WTC11 (cell line): Measurements from ENCODE around the gene HPX. TPM values are rescaled to one million over a fixed set of nuclear protein-coding genes. Genes with fewer than 3 reads are reported as not detected.

Source experiments
- ATAC-seq: fragments of 200-7000 bp; cut with Tn5 transposase; 2 replicates; pipeline ENCODE4 v1.10.0; 2021; ENCODE audit warnings: mild to moderate bottlenecking, moderate library complexity
- CTCF ChIA-PET: fragments of 300-600 bp; sonication (Branson Sonifier 250); formaldehyde crosslinking; loops from one replicate; lab custom pipeline; 2021; ENCODE audit warnings: antibody characterized with exemption; lab: Charles Lee
- POLR2A ChIA-PET: fragments of 350-600 bp; sonication (Branson Sonifier 250); formaldehyde crosslinking; loops from one replicate; lab custom pipeline; 2021; ENCODE audit warnings: antibody characterized with exemption; lab: Charles Lee
- DNase-seq: peaks from one replicate; pipeline ENCODE4 v3.0.0; 2021; ENCODE audit warnings: low spot score
- H3K27ac Mint-ChIP-seq: 2 replicates; pipeline ENCODE4 v1.8.0; 2021; ENCODE audit warnings: mixed read lengths
- H3K27me3 Mint-ChIP-seq: 2 replicates; pipeline ENCODE4 v1.8.0; 2021; ENCODE audit warnings: low read depth, mild to moderate bottlenecking, moderate library complexity, mixed read lengths
- H3K36me3 Mint-ChIP-seq: 2 replicates; pipeline ENCODE4 v1.8.0; 2021; ENCODE audit warnings: mixed read lengths
- H3K4me1 Mint-ChIP-seq: 2 replicates; pipeline ENCODE4 v1.8.0; 2022; ENCODE audit warnings: mixed read lengths
- H3K4me3 Mint-ChIP-seq: 2 replicates; pipeline ENCODE4 v1.8.0; 2021; ENCODE audit warnings: mild to moderate bottlenecking, moderate library complexity, mixed read lengths
- H3K9me3 Mint-ChIP-seq: 2 replicates; pipeline ENCODE4 v1.8.0; 2021; ENCODE audit warnings: mixed read lengths
- CREM ChIP-seq: sonication (generic); formaldehyde crosslinking; IDR thresholded peaks from 2 replicates; pipeline ENCODE4 v1.8.1; 2022; ENCODE audit warnings: mild to moderate bottlenecking, missing genetic modification reagents, moderate library complexity
- ETV6 ChIP-seq: sonication (generic); formaldehyde crosslinking; IDR thresholded peaks from 2 replicates; pipeline ENCODE4 v1.8.1; 2022; ENCODE audit warnings: mild to moderate bottlenecking, missing genetic modification reagents
- IRF2 ChIP-seq: sonication (generic); formaldehyde crosslinking; IDR thresholded peaks from 2 replicates; pipeline ENCODE4 v1.8.0; 2022; ENCODE audit warnings: low read depth, missing genetic modification reagents, borderline replicate concordance
- KAT7 ChIP-seq: sonication (generic); formaldehyde crosslinking; IDR thresholded peaks from 2 replicates; pipeline ENCODE4 v1.8.1; 2023; ENCODE audit warnings: missing genetic modification reagents, mild to moderate bottlenecking, borderline replicate concordance
- MXD4 ChIP-seq: fragments of 250-450 bp; sonication (Bioruptor Pico); IDR thresholded peaks from 2 replicates; pipeline ENCODE4 v1.8.0; 2021; ENCODE audit warnings: mild to moderate bottlenecking, moderate library complexity, borderline replicate concordance
- NFE2L1 ChIP-seq: sonication (generic); formaldehyde crosslinking; IDR thresholded peaks from 2 replicates; pipeline ENCODE4 v1.8.1; 2023; ENCODE audit warnings: missing genetic modification reagents
- TEAD1 ChIP-seq: sonication (generic); formaldehyde crosslinking; IDR thresholded peaks from 2 replicates; pipeline ENCODE4 v1.8.0; 2022; ENCODE audit warnings: mild to moderate bottlenecking, missing genetic modification reagents
- ZNF121 ChIP-seq: sonication (generic); formaldehyde crosslinking; IDR thresholded peaks from 2 replicates; pipeline ENCODE4 v1.8.0; 2023; ENCODE audit warnings: missing genetic modification reagents
- ZNF138 ChIP-seq: sonication (generic); formaldehyde crosslinking; conservative IDR thresholded peaks from 2 replicates; pipeline ENCODE4 v1.8.1; 2022; ENCODE audit warnings: mild to moderate bottlenecking, moderate library complexity, missing genetic modification reagents
- ZNF423 ChIP-seq: fragments of 250-450 bp; sonication (Bioruptor Pico); IDR thresholded peaks from 2 replicates; pipeline ENCODE4 v2.1.2; 2022; ENCODE audit warnings: mild to moderate bottlenecking, moderate library complexity
- total RNA-seq: library from RNA; stranded (reverse); gene quantifications from 3 replicates; pipeline ENCODE4 v1.2.3, GENCODE V29; 2021
- TF ChIP-seq, protein P1 (sequence below): sonication (generic); formaldehyde crosslinking; IDR thresholded peaks from 2 replicates; pipeline ENCODE4 v1.8.1; 2022; ENCODE audit warnings: low read depth, mild to moderate bottlenecking, moderate library complexity, missing genetic modification reagents, borderline replicate concordance
- TF ChIP-seq, protein P2 (sequence below): sonication (generic); formaldehyde crosslinking; conservative IDR thresholded peaks from 2 replicates; pipeline ENCODE4 v1.8.1; 2022; ENCODE audit warnings: mild to moderate bottlenecking, missing genetic modification reagents
- TF ChIP-seq, protein P3 (sequence below): fragments of 250-450 bp; sonication (Bioruptor Pico); conservative IDR thresholded peaks from 2 replicates; pipeline ENCODE4 v1.9.0; 2021; ENCODE audit warnings: mild to moderate bottlenecking
- TF ChIP-seq, protein P4 (sequence below): sonication (generic); formaldehyde crosslinking; IDR thresholded peaks from 2 replicates; pipeline ENCODE4 v1.8.1; 2022; ENCODE audit warnings: mild to moderate bottlenecking, missing genetic modification reagents, moderate library complexity, borderline replicate concordance
- TF ChIP-seq, protein P5 (sequence below): sonication (generic); formaldehyde crosslinking; IDR thresholded peaks from 2 replicates; pipeline ENCODE4 v1.8.1; 2022; ENCODE audit warnings: mild to moderate bottlenecking, moderate library complexity, missing genetic modification reagents
- TF ChIP-seq, protein P6 (sequence below): sonication (generic); formaldehyde crosslinking; IDR thresholded peaks from 2 replicates; pipeline ENCODE4 v1.8.0; 2023; ENCODE audit warnings: mild to moderate bottlenecking, missing genetic modification reagents
- TF ChIP-seq, protein P7 (sequence below): sonication (generic); formaldehyde crosslinking; IDR thresholded peaks from 2 replicates; pipeline ENCODE4 v1.8.1; 2023; ENCODE audit warnings: mild to moderate bottlenecking, missing genetic modification reagents, borderline replicate concordance

The HPX gene
- total RNA-seq, 1 experiment from 2014 or later, result 1.7 TPM

DNA sequence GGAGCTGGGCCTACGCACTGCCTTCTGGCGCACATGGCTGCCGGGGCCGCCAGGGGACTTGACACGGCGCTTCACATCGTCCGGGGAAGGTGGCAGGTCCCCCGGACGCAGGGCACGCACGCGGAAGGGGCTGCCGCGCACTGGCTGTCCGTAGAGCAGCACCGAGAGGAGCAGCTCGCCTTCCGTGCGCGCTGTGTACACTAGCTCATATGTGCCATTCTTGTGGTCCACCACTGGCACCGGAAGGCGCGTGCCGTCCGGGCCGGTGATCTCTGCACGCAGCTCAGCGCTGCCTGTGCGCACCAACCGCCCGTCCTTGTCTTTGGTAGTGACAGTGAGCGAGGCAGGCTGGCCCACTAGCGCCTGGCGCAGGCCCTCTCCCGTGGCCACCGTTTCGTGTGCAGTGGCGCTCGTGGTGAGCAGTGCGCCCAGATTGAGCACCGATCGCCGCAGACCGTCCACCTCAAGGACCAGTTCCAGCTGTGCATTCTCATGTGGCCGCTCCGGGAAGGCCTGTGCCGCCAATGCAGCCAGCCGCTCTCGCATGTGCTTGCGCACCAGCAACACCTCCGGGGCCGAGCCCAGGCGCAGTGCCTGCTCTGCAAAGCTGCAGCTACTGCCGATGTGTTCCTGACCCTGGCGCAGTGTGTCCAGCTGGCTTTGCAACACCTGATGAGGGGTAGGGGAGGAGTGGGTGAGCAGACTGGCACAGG, 15.7 kb upstream of the HPX start:
- ChIA-PET CTCF (interaction anchor here (1.0 to 6.0 kb wide), 4 partner anchors 13 to 103 kb away, joined by 3 to 42 read pairs (median 4); no protein-coding TSS in a partner anchor), POLR2A (no interaction called here)
- Mint-ChIP-seq H3K27me3 (no peaks in the 10 kb centered on the region), H3K36me3 (peaks cover 2% of the 10 kb centered on the region; the same call in 1 of the 2 replicates), H3K4me3 (no peak overlapping the region), H3K9me3 (no peaks in the 10 kb centered on the region)
- ATAC-seq, result no peak
- no peak for DNase-seq
- TF ChIP-seq IRF2 (CRISPR knock-in tag) (no peak), ETV6 (no peak), MXD4 (no peak), ZNF121 (CRISPR knock-in tag) (no peak), TEAD1 (no peak), ZNF138 (CRISPR knock-in tag) (no peak), ZNF423 (CRISPR knock-in tag) (no peak), KAT7 (CRISPR knock-in tag) (no peak), NFE2L1 (CRISPR knock-in tag) (no peak), CREM (CRISPR knock-in tag) (no peak)
- TF ChIP-seq, protein P1, sequence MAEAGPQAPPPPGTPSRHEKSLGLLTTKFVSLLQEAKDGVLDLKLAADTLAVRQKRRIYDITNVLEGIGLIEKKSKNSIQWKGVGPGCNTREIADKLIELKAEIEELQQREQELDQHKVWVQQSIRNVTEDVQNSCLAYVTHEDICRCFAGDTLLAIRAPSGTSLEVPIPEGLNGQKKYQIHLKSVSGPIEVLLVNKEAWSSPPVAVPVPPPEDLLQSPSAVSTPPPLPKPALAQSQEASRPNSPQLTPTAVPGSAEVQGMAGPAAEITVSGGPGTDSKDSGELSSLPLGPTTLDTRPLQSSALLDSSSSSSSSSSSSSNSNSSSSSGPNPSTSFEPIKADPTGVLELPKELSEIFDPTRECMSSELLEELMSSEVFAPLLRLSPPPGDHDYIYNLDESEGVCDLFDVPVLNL, result no peak
- TF ChIP-seq, protein P2, sequence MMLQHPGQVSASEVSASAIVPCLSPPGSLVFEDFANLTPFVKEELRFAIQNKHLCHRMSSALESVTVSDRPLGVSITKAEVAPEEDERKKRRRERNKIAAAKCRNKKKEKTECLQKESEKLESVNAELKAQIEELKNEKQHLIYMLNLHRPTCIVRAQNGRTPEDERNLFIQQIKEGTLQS (CRISPR knock-in tag), result no peak
- TF ChIP-seq, protein P3, sequence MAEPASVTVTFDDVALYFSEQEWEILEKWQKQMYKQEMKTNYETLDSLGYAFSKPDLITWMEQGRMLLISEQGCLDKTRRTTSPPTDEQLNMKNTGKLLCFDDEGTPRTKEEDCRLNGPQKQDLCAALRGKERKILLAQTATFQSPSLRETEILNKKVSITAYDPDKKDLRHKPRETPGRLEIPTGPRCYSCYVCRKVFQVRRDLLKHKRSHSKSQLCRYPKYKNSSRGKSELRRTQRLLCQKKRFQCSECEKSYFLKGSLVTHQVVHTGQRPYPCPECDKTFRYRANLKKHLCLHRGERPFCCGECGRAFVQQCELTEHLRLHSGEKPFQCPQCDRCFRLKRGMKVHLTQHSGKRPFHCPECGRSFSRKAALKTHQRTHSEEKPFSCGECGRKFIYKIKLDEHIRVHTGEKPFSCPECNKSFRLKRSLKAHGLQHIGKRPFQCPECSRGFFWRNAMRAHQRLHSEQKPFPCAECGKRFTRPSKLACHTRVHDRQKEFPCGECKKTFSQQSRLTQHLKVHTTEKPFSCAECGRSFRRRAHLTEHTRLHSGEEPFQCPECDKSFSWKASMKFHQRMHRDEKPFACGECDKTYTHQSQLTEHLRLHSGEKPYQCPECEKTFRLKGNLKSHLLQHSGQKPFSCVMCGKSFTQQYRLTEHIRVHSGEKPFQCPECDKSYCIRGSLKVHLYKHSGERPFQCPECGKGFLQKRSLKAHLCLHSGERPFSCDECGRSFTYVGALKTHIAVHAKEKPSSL (CRISPR knock-in tag), result no peak
- TF ChIP-seq, protein P4, sequence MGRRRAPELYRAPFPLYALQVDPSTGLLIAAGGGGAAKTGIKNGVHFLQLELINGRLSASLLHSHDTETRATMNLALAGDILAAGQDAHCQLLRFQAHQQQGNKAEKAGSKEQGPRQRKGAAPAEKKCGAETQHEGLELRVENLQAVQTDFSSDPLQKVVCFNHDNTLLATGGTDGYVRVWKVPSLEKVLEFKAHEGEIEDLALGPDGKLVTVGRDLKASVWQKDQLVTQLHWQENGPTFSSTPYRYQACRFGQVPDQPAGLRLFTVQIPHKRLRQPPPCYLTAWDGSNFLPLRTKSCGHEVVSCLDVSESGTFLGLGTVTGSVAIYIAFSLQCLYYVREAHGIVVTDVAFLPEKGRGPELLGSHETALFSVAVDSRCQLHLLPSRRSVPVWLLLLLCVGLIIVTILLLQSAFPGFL (CRISPR knock-in tag), result no peak
- TF ChIP-seq, protein P5, sequence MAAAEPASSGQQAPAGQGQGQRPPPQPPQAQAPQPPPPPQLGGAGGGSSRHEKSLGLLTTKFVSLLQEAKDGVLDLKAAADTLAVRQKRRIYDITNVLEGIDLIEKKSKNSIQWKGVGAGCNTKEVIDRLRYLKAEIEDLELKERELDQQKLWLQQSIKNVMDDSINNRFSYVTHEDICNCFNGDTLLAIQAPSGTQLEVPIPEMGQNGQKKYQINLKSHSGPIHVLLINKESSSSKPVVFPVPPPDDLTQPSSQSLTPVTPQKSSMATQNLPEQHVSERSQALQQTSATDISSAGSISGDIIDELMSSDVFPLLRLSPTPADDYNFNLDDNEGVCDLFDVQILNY (CRISPR knock-in tag), result no peak
- TF ChIP-seq, protein P6, sequence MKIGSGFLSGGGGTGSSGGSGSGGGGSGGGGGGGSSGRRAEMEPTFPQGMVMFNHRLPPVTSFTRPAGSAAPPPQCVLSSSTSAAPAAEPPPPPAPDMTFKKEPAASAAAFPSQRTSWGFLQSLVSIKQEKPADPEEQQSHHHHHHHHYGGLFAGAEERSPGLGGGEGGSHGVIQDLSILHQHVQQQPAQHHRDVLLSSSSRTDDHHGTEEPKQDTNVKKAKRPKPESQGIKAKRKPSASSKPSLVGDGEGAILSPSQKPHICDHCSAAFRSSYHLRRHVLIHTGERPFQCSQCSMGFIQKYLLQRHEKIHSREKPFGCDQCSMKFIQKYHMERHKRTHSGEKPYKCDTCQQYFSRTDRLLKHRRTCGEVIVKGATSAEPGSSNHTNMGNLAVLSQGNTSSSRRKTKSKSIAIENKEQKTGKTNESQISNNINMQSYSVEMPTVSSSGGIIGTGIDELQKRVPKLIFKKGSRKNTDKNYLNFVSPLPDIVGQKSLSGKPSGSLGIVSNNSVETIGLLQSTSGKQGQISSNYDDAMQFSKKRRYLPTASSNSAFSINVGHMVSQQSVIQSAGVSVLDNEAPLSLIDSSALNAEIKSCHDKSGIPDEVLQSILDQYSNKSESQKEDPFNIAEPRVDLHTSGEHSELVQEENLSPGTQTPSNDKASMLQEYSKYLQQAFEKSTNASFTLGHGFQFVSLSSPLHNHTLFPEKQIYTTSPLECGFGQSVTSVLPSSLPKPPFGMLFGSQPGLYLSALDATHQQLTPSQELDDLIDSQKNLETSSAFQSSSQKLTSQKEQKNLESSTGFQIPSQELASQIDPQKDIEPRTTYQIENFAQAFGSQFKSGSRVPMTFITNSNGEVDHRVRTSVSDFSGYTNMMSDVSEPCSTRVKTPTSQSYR, result no peak
- TF ChIP-seq, protein P7, sequence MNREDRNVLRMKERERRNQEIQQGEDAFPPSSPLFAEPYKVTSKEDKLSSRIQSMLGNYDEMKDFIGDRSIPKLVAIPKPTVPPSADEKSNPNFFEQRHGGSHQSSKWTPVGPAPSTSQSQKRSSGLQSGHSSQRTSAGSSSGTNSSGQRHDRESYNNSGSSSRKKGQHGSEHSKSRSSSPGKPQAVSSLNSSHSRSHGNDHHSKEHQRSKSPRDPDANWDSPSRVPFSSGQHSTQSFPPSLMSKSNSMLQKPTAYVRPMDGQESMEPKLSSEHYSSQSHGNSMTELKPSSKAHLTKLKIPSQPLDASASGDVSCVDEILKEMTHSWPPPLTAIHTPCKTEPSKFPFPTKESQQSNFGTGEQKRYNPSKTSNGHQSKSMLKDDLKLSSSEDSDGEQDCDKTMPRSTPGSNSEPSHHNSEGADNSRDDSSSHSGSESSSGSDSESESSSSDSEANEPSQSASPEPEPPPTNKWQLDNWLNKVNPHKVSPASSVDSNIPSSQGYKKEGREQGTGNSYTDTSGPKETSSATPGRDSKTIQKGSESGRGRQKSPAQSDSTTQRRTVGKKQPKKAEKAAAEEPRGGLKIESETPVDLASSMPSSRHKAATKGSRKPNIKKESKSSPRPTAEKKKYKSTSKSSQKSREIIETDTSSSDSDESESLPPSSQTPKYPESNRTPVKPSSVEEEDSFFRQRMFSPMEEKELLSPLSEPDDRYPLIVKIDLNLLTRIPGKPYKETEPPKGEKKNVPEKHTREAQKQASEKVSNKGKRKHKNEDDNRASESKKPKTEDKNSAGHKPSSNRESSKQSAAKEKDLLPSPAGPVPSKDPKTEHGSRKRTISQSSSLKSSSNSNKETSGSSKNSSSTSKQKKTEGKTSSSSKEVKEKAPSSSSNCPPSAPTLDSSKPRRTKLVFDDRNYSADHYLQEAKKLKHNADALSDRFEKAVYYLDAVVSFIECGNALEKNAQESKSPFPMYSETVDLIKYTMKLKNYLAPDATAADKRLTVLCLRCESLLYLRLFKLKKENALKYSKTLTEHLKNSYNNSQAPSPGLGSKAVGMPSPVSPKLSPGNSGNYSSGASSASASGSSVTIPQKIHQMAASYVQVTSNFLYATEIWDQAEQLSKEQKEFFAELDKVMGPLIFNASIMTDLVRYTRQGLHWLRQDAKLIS (CRISPR knock-in tag), result no peak
- TF ChIP-seq, all 79 proteins: peak for 0
- Mint-ChIP-seq H3K4me1 (no peaks in the 10 kb centered on the region), H3K27ac (no peak overlapping the region)
